HG02840 (cell line): ENCODE data around the gene THSD4.
"Not testable (repeated sequence)": the region's sequence is repeated elsewhere in the genome, so short reads cannot be mapped to it uniquely, and the experiment has no call there.

Experiments
- ATAC-seq: cut with Tn5 transposase; IDR thresholded peaks from one replicate; pipeline ENCODE4 v1.9.1; 2021; ENCODE audit warnings: mild to moderate bottlenecking, moderate library complexity, moderate number of reproducible peaks; ENCODE audit not compliant: unreplicated experiment, low FRiP score

The THSD4 gene

DNA sequence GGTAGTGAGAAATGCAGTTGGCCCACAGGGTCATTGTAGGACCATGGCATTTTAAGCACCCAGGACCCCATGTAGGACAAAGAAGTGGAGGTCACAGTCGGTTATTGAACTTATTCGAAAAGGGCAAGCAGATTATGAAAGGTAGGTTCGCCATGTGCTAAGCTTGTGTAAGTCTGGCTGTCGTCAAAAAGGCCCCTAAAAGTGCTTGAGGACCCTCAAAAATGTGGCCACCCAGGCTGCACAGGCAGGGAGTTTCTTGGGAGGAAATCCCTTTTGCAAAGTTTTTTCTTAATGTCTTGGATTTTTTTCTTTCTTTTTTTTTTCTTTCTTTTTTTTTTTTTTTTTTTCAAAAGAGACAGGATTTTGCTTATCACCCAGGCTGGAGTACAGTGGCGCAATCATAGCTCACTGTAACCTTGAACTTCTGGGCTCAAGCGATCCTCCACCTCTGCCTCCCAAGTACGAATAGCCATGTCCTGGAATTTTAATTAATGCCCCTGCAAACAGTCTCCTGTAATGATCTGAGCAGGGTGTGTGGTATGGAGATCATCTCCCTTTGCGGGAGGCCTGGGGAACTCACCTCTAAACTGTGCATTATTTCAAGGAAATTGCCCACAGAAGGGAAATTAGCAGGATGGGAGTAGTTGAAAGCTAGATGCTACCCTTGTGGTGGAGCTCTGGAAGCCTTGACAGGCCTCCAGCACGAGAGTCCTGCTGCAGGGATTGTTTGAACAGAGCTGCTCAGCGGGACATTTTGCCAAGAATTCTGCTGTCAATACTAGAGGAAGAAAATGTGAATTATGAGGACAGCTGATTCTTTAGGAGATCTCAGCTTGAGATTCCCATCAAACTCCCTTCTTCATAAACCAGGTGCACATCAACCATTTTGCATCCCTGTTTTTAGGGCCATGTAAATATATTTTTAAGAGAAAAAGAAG is 28.4 kb downstream of the THSD4 start:
- no peak for ATAC-seq

DNA sequence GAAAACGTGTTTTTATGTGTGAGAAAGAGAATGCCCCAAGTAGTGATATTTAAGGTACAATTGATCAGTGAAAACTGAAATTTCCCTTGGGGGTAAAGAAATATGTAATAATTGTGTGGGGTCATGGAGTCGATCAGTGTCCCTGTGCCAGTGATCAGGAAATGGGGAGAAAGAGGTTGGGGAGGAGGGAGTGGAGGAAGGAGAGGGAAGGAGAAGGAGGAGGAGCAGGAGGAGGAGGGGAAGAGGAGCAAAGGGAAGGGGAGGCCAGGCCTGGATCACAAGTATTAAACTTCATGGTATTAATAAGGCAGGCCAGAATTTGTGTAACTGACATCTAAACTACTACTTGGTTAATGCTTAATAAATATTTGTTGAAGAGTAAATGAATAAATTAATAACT is 30.4 kb downstream of the THSD4 start:
- no peak for ATAC-seq

DNA sequence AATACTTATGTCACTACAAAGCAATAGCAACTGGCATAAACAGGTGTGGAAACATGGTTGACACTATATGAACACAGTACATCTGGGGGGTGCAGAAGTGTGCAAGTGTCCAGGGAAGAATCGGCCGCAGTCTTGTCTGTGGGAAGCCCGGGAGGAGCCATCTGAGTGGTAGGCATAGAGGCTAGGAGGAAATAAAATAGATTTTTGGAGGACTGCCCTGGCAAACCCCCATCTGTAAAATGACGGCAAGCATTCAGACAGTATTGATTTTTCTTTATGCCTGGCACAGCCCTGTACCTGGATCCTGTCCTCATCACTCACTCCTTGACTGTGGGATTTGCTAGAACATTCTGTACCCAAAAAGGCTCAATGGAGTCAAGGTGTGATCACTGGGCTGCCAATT is 31.3 kb downstream of the THSD4 start:
- ATAC-seq, result no peak

DNA sequence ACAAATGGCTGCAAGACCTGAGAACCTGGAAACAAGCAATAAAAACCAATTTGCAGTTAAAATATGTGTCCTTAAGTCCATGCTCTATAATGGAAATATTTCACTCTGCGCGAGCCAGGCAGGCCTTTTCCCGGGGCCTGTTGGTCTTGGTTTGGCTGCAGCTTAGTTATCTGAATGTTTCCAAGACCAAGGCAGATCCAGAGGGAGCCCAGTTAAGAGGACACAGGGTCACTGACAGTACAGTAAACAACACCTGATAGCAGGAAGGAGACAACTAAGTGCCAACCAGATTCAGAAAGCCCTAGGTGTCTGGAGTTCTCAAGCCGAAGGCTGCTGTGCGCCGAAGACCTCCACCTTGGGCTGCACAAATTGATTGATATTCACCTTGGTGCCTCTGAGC is 32.8 kb downstream of the THSD4 start:
- ATAC-seq, result no peak

DNA sequence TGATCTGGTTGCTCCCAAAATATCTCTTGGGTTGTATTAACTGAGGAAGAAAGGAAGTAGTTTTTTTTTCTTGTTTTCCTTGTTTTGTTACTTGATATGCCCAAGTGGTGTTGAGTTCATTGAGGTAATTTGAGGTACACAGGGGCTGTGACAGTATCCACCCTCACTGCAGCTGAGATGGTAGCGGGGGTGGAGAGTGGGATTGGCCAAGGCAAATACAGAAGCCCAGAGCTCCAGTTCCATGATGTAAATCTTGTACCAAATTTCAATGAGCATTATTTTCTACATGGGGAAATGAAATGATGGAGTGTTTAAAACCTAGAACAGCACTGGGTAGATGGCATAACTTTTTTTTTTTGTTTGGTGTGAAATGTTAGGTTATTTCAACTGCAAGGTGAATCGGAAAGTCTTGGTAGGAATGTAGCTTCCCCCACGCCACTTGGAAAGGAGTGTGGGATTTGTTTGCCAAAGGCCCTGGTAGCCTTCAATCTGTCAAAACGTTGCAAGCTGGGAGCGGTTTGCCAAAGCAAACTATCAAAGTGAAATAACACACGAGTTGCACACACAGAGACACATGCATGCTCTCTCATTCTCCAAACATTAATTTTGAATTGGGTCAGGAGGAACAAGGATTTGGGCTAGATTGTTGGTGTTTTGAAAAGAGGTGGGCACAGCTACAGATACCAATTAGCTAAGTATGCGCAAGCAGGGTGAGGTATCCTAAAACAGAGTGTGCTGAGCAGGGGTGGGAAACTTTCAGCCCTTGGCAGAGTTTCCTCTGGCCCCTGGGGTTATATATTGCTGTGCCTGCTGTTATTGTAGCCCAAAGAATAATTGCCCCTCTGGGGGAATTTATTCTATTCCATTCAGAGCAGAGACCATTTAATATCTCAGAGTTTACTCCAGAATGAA is 34.6 kb downstream of the THSD4 start:
- ATAC-seq, result no peak

DNA sequence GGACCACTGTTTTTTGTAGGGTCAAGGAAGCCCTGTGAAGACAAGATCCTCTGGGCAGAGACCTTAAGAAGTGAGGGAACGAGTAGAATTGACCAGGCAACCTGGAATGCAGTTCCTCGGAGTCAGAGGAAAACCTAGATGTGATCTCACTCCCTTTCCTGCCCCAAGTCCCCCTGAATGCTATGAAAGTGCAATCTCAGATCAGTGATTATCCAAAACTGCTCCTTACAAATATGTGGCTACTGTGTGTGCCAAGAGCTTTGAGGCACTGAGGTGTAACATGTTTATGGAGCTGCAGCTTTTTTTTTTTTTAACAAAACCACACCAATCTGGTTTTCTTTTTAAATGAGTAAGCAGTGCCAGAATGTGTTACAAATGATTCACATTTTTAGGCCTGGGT is 35.8 kb downstream of the THSD4 start:
- no peak for ATAC-seq

DNA sequence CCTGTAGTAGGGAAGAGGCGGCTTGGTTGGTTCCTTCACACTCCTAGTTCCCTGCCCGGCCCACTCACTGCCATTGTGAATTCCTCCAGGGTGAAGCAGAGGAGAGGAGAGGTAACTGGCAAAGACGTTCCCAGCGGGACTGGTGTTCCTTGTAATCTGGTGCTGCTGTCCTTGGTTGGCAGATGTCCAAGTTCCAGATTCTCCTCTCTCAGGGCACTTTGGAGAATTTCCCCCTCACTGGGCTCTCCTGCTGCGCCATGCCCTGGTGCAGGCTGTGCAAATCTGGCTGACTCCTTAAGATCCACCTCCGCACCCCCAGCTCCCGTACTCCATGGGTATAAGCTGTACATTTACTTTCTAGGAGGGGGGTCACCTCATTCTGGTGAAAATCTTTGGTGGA is 37.3 kb downstream of the THSD4 start:
- ATAC-seq, result no peak

DNA sequence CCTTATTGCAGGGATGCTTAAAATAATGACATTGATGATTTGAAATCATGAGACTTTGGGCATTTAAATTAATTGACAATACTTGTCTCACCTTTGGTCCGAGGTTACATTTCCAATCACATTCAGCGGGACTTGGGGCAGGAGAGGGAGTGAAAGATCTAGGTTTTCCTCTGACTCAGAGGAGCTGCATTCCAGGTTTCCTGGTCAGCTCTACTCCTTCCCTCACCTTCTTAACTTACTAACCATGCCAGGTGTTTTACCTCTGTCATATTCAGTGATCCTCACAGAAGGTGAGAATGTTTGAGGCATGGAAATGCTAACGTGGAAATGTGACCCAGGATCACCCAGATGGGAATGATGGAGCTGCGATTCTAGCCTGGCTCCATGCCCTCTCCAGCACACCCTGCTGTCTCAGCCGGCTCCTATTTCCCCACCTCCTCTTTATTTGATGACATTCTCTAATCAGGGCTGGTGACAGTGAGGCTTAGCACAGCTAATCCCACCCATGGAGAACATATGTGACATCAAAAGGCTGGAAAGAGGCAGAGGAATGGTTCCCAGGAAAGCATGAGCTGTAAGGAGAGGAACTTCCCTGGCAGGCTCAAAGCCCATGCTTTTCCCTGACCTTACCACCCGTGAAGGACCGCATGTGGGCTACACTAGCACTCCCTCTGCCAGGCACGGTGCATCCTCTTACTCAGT is 38.7 kb downstream of the THSD4 start:
- no peak for ATAC-seq

DNA sequence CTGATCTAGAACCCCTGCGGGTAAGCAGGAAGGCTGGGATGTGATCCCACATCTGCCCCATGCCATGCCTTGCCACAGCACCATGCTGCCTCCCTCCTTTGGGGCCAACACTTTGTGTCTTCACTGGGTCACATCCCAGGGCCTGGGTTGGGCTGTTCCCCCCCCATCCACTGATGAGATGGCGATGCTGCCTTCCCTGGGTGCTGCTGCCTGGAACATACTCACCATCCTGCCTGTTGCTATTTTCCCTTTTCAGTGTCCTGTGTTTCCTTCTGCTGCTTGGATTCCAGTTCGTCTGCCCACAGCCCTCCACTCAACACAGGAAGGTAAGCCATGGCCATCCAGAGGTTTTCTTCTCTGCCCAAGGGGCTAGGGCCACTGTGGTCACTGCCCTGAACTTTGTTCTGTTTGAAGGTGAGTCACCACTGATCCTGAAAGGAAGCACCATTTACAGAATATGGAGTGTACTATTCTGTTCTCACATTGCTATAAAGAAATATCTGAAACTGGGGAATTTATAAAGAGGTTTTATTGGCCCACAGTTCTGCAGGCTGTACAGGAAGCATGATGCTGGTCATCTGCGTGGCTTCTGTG is 39.4 kb downstream of the THSD4 start:
- ATAC-seq, result no peak

DNA sequence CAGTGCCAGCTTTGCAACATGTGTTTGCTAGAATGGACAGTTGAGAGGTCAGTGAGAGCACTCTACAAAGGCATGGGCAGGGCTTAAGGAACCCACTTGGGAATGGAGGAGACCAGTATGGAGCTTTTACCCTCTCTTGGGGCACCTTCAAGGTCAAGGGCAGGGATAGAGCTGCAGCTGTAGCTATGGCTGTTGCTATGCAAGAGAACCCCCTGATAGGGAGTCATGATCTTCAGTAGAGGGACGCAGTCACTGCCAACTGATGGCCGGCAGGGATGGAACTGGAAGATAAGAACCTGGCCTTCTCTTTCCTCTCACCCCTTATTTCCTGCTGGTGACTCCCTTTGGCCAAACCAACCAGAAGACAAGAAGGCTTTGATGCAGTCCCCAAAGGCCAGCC is 40.3 kb downstream of the THSD4 start:
- ATAC-seq, result no peak

DNA sequence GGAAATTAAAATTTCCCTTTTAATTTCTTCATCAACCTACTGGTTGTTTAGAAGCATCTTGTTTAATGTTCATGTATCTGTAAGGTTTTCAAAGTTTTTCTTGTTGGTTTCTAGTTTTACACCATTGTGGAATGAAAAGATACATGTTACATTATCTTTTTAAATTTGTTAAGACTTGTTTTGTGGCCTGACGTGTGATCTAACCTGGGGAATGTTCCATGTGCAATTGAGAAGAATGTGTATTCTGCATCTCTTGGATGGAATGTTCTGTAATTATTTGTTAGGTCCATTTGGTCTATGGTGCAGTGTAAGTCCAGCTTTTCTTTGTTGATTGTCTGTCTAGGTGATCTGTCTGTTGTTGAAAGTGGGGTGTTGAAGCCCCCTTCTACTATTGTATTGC is 45.7 kb downstream of the THSD4 start:
- no peak for ATAC-seq

DNA sequence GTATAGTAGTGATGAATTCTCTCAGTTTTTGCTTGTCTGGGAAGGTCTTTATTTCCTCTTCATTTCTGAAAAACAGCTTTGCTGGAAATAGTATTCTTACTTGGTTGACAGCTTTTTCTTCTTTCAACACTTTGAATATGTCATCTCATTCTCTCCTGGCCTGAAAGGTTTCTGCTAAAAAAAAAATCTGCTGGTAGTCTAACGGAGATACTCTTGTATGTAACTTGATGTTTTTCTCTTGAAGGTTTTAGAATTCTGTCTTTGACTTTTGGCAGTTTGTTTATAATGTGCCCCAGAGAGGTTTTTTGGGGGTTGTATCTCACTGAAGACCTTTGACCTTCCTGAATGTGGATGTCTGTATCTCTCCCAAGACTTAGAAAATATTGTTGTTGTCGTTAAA is 47.0 kb downstream of the THSD4 start:
- ATAC-seq, result no peak

DNA sequence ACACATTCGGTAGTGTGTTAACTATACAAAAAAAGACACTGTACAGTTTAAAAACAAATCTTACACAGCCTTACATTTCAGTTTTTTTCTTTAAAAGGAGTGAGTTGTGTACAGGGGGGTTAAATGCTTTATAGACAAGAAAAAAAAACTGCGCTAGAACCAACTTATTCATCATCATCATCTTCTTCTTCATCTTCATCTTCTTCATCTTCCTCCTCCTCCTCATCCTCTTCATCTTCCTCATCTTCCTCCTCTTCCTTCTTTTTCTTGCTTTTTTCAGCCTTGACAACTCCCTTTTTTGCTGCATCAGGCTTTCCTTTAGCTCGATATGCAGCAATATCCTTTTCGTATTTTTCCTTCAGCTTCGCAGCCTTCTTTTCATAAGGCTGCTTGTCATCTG is 49.3 kb downstream of the THSD4 start:
- not testable (repeated sequence) for ATAC-seq

DNA sequence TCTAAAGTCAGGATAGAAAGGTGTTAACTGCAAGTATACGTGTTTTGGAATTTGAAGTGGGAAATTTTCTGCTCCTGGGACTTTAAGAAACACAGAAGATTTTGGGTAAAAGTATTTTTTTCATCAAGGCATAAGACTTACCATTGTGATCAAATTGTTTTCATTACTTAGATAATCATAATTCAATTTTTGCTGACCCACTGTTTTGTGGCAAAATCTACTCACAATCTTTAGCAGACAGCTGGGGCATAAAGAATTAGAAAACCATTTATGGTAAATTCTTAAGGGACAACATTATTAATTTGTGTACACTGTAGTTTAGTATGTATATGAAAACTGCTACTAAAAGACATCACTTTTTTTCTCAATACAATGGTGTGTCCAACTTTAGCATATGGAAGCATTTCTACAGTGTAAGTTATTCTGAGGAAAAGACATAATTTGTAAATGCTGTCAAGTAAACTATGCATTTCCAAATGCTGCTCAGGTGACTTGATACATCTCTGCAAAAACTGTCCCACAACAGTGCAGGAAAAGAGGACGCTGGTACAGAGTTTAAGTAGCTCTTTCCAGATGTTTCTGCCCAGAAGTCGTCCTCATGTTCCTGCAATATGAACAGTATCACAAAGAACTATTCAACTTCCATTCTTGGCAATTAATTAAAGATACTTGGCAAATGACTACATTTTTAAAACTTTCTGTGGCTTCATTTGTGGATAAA is 52.3 kb downstream of the THSD4 start:
- no peak for ATAC-seq

DNA sequence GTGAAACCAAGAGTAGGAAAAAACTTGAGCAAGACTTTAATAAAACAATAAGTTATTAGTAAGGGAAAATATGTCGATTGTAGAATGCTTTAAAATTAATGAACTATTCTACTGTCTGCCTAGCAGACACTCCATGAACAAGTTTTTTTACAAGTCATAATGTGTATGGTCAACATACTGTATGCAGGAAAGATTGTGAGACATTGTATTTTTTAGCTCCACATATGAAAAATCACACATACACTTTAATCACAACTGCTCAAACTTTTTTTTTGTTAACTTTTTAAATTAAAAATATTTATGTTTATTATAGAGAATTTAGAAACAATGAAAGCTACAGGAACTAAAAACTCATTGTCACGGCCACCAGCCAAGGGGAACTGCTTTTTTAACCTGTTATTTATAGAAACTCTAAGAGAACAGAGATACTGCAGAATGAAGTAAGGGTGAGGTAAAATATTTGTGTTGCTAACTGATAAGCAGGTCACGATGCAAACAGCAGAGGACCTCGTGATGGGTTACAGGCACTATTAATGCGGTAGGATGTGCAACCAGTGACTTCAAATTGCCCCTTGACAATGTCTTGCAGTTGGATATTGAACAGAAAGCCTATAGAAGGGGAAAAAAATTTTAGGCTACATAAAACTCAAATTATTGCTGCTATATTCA is 53.0 kb downstream of the THSD4 start:
- ATAC-seq, result no peak

DNA sequence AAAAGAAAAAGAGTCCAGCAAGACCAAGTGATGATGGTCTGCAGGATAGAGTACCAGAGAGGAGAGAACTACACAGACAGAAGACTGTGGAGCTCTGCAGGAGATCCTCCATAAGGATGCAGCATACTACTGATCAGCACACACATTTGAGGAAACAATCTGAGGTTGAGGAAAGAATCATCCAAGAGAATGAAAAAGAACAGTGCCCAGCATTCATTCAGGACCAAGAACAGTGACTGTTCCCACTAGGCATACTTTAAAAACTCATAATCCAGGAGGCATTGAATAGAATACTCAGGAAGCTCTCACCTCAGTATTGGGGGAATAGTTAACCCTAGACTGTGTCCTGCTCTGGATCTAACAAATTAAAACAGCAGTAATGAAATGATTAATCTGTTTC is 54.9 kb downstream of the THSD4 start:
- no peak for ATAC-seq

DNA sequence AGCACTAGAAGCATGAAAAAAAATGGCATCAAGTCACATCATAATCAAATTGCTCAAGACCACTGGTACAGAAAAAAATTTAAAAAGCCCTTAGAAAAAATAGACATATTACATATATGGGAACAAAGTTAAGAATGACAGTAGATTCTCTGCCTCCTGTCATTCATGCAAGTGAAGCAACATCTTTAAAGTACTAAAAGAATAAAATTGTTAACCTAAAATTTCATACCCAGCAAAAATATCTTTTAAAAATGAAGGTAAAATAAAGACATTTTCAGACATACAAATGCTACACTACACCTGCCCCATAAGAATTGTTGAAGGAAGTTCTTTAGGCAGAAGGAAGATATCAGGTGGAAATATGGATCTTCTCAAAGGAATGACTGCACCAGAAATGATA is 55.9 kb downstream of the THSD4 start:
- ATAC-seq, result no peak

DNA sequence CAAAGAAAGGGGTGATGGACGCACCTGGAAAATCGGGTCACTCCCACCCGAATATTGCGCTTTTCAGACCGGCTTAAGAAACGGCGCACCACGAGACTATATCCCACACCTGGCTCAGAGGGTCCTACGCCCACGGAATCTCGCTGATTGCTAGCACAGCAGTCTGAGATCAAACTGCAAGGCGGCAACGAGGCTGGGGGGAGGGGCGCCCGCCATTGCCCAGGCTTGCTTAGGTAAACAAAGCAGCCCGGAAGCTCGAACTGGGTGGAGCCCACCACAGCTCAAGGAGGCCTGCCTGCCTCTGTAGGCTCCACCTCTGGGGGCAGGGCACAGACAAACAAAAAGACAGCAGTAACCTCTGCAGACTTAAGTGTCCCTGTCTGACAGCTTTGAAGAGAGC is 59.1 kb downstream of the THSD4 start:
- not testable (repeated sequence) for ATAC-seq
